OCI-LY1 (cell line): ENCODE measurements around the gene NRIP1.

Experiments used
- H2AFZ ChIP-seq: fragments of 200-600 bp; sonication (generic), shearing (Covaris generic); 2 replicates; pipeline ENCODE4 v1.6.0; 2014; ENCODE audit warnings: antibody characterized with exemption, mild to moderate bottlenecking, low read length
- H3F3A ChIP-seq: fragments of 200-600 bp; sonication (generic), shearing (Covaris generic); 2 replicates; pipeline ENCODE4 v1.6.0; 2014; ENCODE audit warnings: mild to moderate bottlenecking, antibody characterized with exemption, low read length, moderate library complexity; ENCODE audit not compliant: insufficient read depth
- H3K27ac ChIP-seq: fragments of 200-600 bp; sonication (generic); 2 replicates; pipeline ENCODE4 v1.5.1; 2014; ENCODE audit warnings: low read length, mixed run types, mild to moderate bottlenecking, low read depth; ENCODE audit not compliant: poor library complexity, severe bottlenecking
- H3K27me3 ChIP-seq: fragments of 200-600 bp; sonication (generic); 2 replicates; pipeline ENCODE4 v1.6.0; 2014; ENCODE audit warnings: antibody characterized with exemption, mild to moderate bottlenecking, low read length, moderate library complexity; ENCODE audit not compliant: insufficient read depth
- H3K36me3 ChIP-seq: fragments of 200-600 bp; sonication (generic); 2 replicates; pipeline ENCODE4 v1.6.1; 2014; ENCODE audit warnings: mild to moderate bottlenecking, antibody characterized with exemption, low read length, moderate library complexity, mixed read lengths; ENCODE audit not compliant: insufficient read depth
- H3K4me1 ChIP-seq: fragments of 200-600 bp; sonication (generic); 2 replicates; pipeline ENCODE4 v1.5.1; 2014; ENCODE audit warnings: mild to moderate bottlenecking, low read length, moderate library complexity; ENCODE audit not compliant: insufficient read depth, severe bottlenecking
- H3K4me2 ChIP-seq: fragments of 200-600 bp; sonication (generic), shearing (Covaris generic); 2 replicates; pipeline ENCODE4 v1.6.1; 2014; ENCODE audit warnings: low read length
- H3K4me3 ChIP-seq: fragments of 200-600 bp; sonication (generic); 2 replicates; pipeline ENCODE4 v1.5.1; 2014; ENCODE audit warnings: low read length, low read depth, mild to moderate bottlenecking, mixed read lengths; ENCODE audit not compliant: poor library complexity, severe bottlenecking
- H3K79me2 ChIP-seq: fragments of 200-600 bp; shearing (Covaris generic); 2 replicates; pipeline ENCODE4 v1.6.1; 2016; ENCODE audit warnings: mixed run types, low read length, mixed read lengths; ENCODE audit not compliant: insufficient read depth
- H3K9ac ChIP-seq: fragments of 200-600 bp; sonication (generic), shearing (Covaris generic); 2 replicates; pipeline ENCODE4 v1.6.1; 2014; ENCODE audit warnings: mild to moderate bottlenecking, low read length, mixed read lengths
- H3K9me2 ChIP-seq: fragments of 200-600 bp; sonication (generic), shearing (Covaris generic); 2 replicates; pipeline ENCODE4 v1.6.1; 2014; ENCODE audit warnings: low read depth, mild to moderate bottlenecking, low read length, mixed read lengths
- H3K9me3 ChIP-seq: fragments of 200-600 bp; shearing (Covaris generic); 2 replicates; pipeline ENCODE4 v1.6.1; 2014; ENCODE audit warnings: low read length, mixed read lengths
- H4K20me1 ChIP-seq: fragments of 200-600 bp; sonication (generic), shearing (Covaris generic); 2 replicates; pipeline ENCODE4 v1.6.0; 2016; ENCODE audit warnings: mild to moderate bottlenecking, low read length; ENCODE audit not compliant: insufficient read depth
- EZH2 ChIP-seq: fragments of 200-600 bp; sonication (generic), shearing (Covaris generic); IDR thresholded peaks from 2 replicates; pipeline ENCODE4 v1.8.0; 2017; ENCODE audit warnings: borderline replicate concordance, mixed run types, mild to moderate bottlenecking, antibody characterized with exemption, low read length, moderate library complexity, mixed read lengths
- TF ChIP-seq, protein P1 (sequence below): fragments of 200-600 bp; sonication (generic), shearing (Covaris generic); IDR thresholded peaks from 2 replicates; pipeline ENCODE4 v1.5.1; 2017; ENCODE audit warnings: mild to moderate bottlenecking, antibody characterized with exemption, low read length, moderate library complexity, mixed read lengths

The NRIP1 gene

DNA sequence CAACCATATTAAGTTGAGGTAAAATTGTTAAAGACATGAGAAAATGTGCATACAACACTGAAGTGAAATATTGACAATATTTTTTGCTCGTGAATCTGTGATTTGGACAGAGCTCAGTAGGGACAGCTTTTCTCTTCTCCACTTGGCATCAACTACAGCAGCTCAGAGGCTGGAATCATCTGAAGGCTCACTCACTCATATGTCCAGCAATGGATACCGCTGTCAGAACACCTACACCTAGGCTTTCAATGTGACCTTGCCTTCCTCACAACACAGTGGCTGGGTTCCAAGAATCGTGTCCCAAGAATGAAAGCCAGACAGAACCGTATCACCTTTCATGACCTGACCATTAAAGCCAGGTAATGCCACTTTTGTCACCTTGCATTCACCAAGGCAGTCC, 115.2 kb downstream of the NRIP1 start:
- Histone ChIP-seq H3K79me2 (no peaks in the 10 kb centered on the region), H3K9me2 (no peaks in the 10 kb centered on the region), H4K20me1 (no peaks in the 10 kb centered on the region), H3K27me3 (no peaks in the 10 kb centered on the region), H3K4me1 (no peaks in the 10 kb centered on the region), H3F3A (no peaks in the 10 kb centered on the region), H3K9ac (no peak overlapping the region), H3K4me2 (no peak overlapping the region), H3K4me3 (no peak overlapping the region), H2AFZ (no peak overlapping the region), H3K27ac (no peak overlapping the region), H3K36me3 (no peaks in the 10 kb centered on the region), H3K9me3 (no peaks in the 10 kb centered on the region)
- TF ChIP-seq, protein P1, sequence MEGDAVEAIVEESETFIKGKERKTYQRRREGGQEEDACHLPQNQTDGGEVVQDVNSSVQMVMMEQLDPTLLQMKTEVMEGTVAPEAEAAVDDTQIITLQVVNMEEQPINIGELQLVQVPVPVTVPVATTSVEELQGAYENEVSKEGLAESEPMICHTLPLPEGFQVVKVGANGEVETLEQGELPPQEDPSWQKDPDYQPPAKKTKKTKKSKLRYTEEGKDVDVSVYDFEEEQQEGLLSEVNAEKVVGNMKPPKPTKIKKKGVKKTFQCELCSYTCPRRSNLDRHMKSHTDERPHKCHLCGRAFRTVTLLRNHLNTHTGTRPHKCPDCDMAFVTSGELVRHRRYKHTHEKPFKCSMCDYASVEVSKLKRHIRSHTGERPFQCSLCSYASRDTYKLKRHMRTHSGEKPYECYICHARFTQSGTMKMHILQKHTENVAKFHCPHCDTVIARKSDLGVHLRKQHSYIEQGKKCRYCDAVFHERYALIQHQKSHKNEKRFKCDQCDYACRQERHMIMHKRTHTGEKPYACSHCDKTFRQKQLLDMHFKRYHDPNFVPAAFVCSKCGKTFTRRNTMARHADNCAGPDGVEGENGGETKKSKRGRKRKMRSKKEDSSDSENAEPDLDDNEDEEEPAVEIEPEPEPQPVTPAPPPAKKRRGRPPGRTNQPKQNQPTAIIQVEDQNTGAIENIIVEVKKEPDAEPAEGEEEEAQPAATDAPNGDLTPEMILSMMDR, result no peak
- no peak for TF ChIP-seq EZH2

DNA sequence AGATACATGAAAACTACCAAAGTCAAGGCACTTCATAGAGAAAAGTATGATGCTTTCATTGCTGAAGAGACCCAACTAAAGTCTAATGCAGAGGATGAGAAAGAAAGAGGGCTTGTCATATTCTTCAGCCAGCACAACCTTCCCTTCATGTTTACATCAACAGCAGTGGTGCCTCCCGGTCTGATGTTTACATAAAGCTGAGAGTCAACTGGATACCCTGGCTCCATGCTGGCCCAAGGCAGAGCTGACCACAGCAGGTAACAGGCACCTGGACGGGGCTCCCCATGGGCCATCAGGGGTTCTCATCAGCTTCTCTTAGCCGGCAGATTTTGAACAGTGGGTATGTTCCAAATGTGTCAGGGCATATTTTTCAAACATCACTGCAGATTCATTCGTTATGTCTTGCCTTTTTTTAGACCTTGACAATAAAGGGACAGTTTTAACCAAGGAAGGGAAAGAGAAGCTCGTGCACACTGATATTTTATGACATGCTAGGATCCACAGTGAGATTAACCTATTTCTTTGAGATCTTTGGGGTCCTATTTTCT, 117.1 kb downstream of the NRIP1 start:
- TF ChIP-seq, protein P1, result no peak
- TF ChIP-seq EZH2, result no peak
- Histone ChIP-seq H3K4me1 (no peaks in the 10 kb centered on the region), H2AFZ (no peak overlapping the region), H3F3A (no peaks in the 10 kb centered on the region), H3K9ac (no peak overlapping the region), H3K36me3 (no peaks in the 10 kb centered on the region), H3K9me2 (no peaks in the 10 kb centered on the region), H3K4me2 (no peak overlapping the region), H3K9me3 (no peaks in the 10 kb centered on the region), H3K27me3 (no peaks in the 10 kb centered on the region), H3K4me3 (no peak overlapping the region), H3K79me2 (no peaks in the 10 kb centered on the region), H4K20me1 (no peaks in the 10 kb centered on the region), H3K27ac (no peak overlapping the region)

DNA sequence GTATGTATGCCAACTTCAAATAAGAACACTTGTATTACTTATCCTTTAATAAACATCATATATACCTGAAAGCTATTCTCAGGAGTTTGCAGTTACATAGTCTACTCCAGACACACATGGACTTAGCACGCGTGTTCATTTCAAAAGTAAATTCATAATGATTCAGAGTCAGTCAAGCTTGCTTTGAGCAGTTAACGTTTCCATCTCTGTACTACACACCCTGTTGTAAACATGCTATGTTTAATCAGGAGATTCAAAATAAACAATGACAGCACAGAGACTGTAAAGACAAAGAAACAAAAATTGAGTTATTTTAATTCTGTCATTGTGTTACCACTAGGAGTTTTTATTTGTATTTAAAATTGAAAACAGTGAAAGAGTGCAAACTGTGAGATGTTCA, 119.6 kb downstream of the NRIP1 start:
- Histone ChIP-seq H3K36me3 (no peaks in the 10 kb centered on the region), H3K27ac (no peak overlapping the region), H3K9ac (no peak overlapping the region), H4K20me1 (no peaks in the 10 kb centered on the region), H3K27me3 (no peaks in the 10 kb centered on the region), H3K4me2 (no peak overlapping the region), H3F3A (no peaks in the 10 kb centered on the region), H3K4me3 (no peak overlapping the region), H3K79me2 (no peaks in the 10 kb centered on the region), H3K9me2 (no peaks in the 10 kb centered on the region), H2AFZ (no peak overlapping the region), H3K4me1 (no peaks in the 10 kb centered on the region), H3K9me3 (no peaks in the 10 kb centered on the region)
- TF ChIP-seq, protein P1, result no peak
- no peak for TF ChIP-seq EZH2
